Endothelial cell of umbilical vein (primary cell): Measurements from ENCODE around the gene SAMD10. TPM values are rescaled to one million over a fixed set of nuclear protein-coding genes. Genes with fewer than 3 reads are reported as not detected.

Experiments used
- BruUV-seq: library from RNA; stranded (reverse); fragments of 400-500 nt; replicated peaks from 2 replicates; lab custom pipeline; 2021; lab: Mats Ljungman, UMichigan
- CTCF ChIA-PET: fragments of 300-600, 350-600 bp; sonication (Branson Sonifier 250); formaldehyde crosslinking; loops from one replicate; lab custom pipeline; 2021; ENCODE audit warnings: antibody characterized with exemption, inconsistent platforms; lab: Charles Lee
- POLR2A ChIA-PET: fragments of 300-600, 350-600 bp; sonication (Branson Sonifier 250); formaldehyde crosslinking; loops from one replicate; lab custom pipeline; 2021; ENCODE audit warnings: antibody characterized with exemption, inconsistent platforms; lab: Charles Lee
- DNase-seq: peaks from one replicate; pipeline ENCODE4 v3.0.0-alpha.2; 2011; ENCODE audit warnings: low read depth, low spot score
- FAIRE-seq: peaks from 2 replicates; lab custom pipeline; 2011; peaks lifted over from hg19 to GRCh38; lab: Jason Lieb, UNC
- H2AFZ ChIP-seq: 2 replicates; pipeline ENCODE4 v1.6.0; 2012; ENCODE audit warnings: low read depth, low read length, control low read depth, inconsistent platforms
- H3K27ac ChIP-seq: 2 replicates; pipeline ENCODE4 v1.5.1; 2011; ENCODE audit warnings: low read depth, mild to moderate bottlenecking, control low read depth, low read length, moderate library complexity; ENCODE audit not compliant: insufficient read depth
- H3K27me3 ChIP-seq, 2 experiments: 2 replicates each; pipeline versions ENCODE4 v1.6.0 to v1.6.1; 2011; ENCODE audit warnings: low read length in 2 of 2, mixed read lengths in 1 of 2; ENCODE audit not compliant: control insufficient read depth in 2 of 2, insufficient read depth in 2 of 2
- H3K36me3 ChIP-seq, 2 experiments: 2 replicates in 1 of 2; 3 replicates in 1 of 2; pipeline ENCODE4 v1.5.1; 2011; ENCODE audit warnings: low read length in 2 of 2, mild to moderate bottlenecking in 1 of 2, moderate library complexity in 1 of 2; ENCODE audit not compliant: control insufficient read depth in 2 of 2, insufficient read depth in 2 of 2; ENCODE audit errors: extremely low read depth in 1 of 2
- H3K4me1 ChIP-seq: 3 replicates; pipeline ENCODE4 v1.5.1; 2011; ENCODE audit warnings: mild to moderate bottlenecking, low read length; ENCODE audit not compliant: control insufficient read depth, insufficient read depth; ENCODE audit errors: extremely low read depth
- H3K4me2 ChIP-seq: 2 replicates; pipeline ENCODE4 v1.6.1; 2011; ENCODE audit warnings: low read length, control low read depth, mixed read lengths; ENCODE audit not compliant: insufficient read depth
- H3K4me3 ChIP-seq, 3 experiments: fragments of 200-600 bp in 1 of 3; sonication (generic), shearing (Covaris generic) in 1 of 3; replicated peaks in 1 of 3; 2 replicates each; pipeline ENCODE4 v1.5.1; 2011 to 2016; ENCODE audit warnings: control low read depth in 3 of 3, low read length in 3 of 3, mild to moderate bottlenecking in 2 of 3, inconsistent platforms in 1 of 3, low read depth in 1 of 3, moderate library complexity in 1 of 3; ENCODE audit not compliant: insufficient read depth in 1 of 3
- H3K79me2 ChIP-seq: 2 replicates; pipeline ENCODE4 v1.6.0; 2012; ENCODE audit warnings: low read length, inconsistent platforms; ENCODE audit not compliant: control insufficient read depth, insufficient read depth
- H3K9ac ChIP-seq: replicated peaks from 2 replicates; pipeline ENCODE3; 2011; ENCODE audit warnings: low read length, control low read depth; ENCODE audit not compliant: insufficient read depth; ENCODE audit errors: extremely low read depth
- H3K9me1 ChIP-seq: replicated peaks from 3 replicates; pipeline ENCODE4 v1.6.0; 2011; ENCODE audit warnings: mild to moderate bottlenecking, low read length; ENCODE audit not compliant: control insufficient read depth, insufficient read depth; ENCODE audit errors: extremely low read depth
- H3K9me3 ChIP-seq: replicated peaks from 2 replicates; pipeline ENCODE4 v1.5.1; 2012; ENCODE audit warnings: low read length, inconsistent platforms; ENCODE audit not compliant: control insufficient read depth, insufficient read depth
- H4K20me1 ChIP-seq: replicated peaks from 2 replicates; pipeline ENCODE3; 2011; ENCODE audit warnings: mild to moderate bottlenecking, low read length; ENCODE audit not compliant: control insufficient read depth, insufficient read depth; ENCODE audit errors: extremely low read depth
- EZH2 ChIP-seq: IDR thresholded peaks from 2 replicates; pipeline ENCODE4 v1.6.1; 2012; ENCODE audit warnings: borderline replicate concordance, low read depth, mild to moderate bottlenecking, moderate library complexity, low read length, inconsistent platforms; ENCODE audit not compliant: severe bottlenecking
- FOS ChIP-seq: IDR thresholded peaks from 2 replicates; pipeline ENCODE4 v1.6.1; 2011; ENCODE audit warnings: mild to moderate bottlenecking, low read length, moderate library complexity, borderline replicate concordance; ENCODE audit not compliant: insufficient read depth
- GATA2 ChIP-seq: IDR thresholded peaks from 2 replicates; pipeline ENCODE4 v1.7.0; 2011; ENCODE audit warnings: low read depth, mild to moderate bottlenecking, moderate library complexity, mixed read lengths, low read length; ENCODE audit not compliant: insufficient read length, insufficient read depth
- JUN ChIP-seq: IDR thresholded peaks from 2 replicates; pipeline ENCODE4 v1.6.1; 2011; ENCODE audit warnings: borderline replicate concordance, low read depth; ENCODE audit not compliant: insufficient read length, insufficient read depth
- MYC ChIP-seq: IDR thresholded peaks from one replicate; pipeline ENCODE4 v1.6.1; 2011; ENCODE audit warnings: mild to moderate bottlenecking, low read depth, low read length
- POLR2A ChIP-seq: IDR thresholded peaks from 2 replicates; pipeline ENCODE4 v1.6.1; 2012; ENCODE audit warnings: low read depth, mild to moderate bottlenecking, control low read depth, low read length
- POLR2AphosphoS5 ChIP-seq: IDR thresholded peaks from 2 replicates; pipeline ENCODE4 v1.6.1; 2012; ENCODE audit warnings: low read depth, mild to moderate bottlenecking, control low read depth, low read length, moderate library complexity; ENCODE audit not compliant: insufficient read depth
- dilution Hi-C: fragments of 300-500 bp; cut with MboI; formaldehyde crosslinking; loops from one replicate; pipeline ENCODE4 v1.15.0; 2019; ENCODE audit warnings: low sequenced_read_pairs; ENCODE audit not compliant: extremely low pct_ligation_motif_present
- intact Hi-C: fragments of 100-400 bp; cut with micrococcal nuclease; formaldehyde crosslinking; loops from one replicate; pipeline ENCODE4 v1.10.0; 2022
- polyA plus RNA-seq, 4 experiments: library from polyadenylated mRNA; depleted of rRNA in 3 of 4; stranded (reverse) in 3 of 4; unstranded in 1 of 4; fragments of >200 nt; gene quantifications; 2 replicates each; pipeline versions ENCODE4 v1.2.1 to v1.2.3, GENCODE V29; 2011 to 2012; ENCODE audit warnings: missing spikeins in 1 of 4
- total RNA-seq: library from RNA; stranded (reverse); gene quantifications from 2 replicates; pipeline ENCODE4 v1.2.3, GENCODE V29; 2021
- TF ChIP-seq, protein P1 (sequence below): IDR thresholded peaks from 2 replicates; pipeline ENCODE4 v1.6.1; 2011; ENCODE audit not compliant: insufficient read depth, insufficient read length
- TF ChIP-seq, protein P2 (sequence below), 2 donors: IDR thresholded peaks; 1 replicate in 1 of 2; 2 replicates in 1 of 2; pipeline ENCODE4 v1.5.1; 2011; ENCODE audit warnings: low read length in 2 of 2, mild to moderate bottlenecking in 2 of 2, moderate library complexity in 2 of 2, control low read depth in 1 of 2, inconsistent platforms in 1 of 2, low read depth in 1 of 2; ENCODE audit not compliant: insufficient read depth in 1 of 2; ENCODE audit errors: extremely low read depth in 1 of 2

SAMD10 gene
- total and polyA plus RNA-seq, 2 donors (not counting 3 experiments of a cell fraction or from before 2014, with no cell fraction given) = 4.7 to 5.3 TPM

DNA sequence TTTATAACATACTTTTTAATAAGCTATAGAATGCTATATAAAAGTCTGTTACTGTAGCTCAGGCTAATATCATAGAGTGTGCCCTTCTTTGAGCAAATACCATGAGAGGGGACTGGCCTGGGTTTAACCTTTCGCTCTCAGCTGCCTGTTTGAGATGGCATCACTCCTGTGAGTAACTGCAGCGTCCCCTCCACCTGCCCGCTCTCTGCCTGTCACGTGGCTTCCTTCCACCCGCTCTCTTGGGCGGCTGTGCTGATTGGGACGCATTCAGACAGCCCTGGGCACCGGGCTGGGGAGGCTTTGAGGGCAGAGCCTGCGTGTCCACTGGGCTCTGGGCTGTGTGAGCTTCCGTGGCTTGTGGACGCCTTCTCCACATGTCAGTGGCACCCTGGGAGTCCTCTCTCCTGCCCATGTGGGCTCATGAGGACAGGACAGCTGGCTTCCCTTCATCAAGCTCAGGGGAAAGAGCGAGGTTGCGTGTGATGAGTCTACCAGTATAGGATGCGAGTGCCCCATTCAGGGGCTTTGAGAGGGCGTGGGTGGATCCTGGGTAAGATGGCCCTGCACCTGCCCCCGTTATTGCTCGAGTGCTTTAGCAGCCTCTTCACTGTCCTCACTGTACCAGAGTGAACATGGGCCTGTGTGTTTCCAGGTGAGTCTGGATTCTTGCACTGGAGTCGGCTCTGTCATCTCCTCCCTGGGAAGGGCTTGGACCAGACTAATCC lies 45.8 kb upstream of the SAMD10 start:
- dilution Hi-C loops = no loop called here
- ChIA-PET POLR2A (no interaction called here), CTCF (interaction anchor here (0.7 kb wide), 1 partner anchor 13 kb away, joined by 4 read pairs; no protein-coding TSS in a partner anchor)
- H3K9ac ChIP-seq = no peak overlapping the region
- no peak overlapping the region for H3K4me2 ChIP-seq
- H3K4me3 ChIP-seq = no peak overlapping the region
- peaks cover 7 to 70% of the 10 kb centered on the region in 2 experiments for H3K36me3 ChIP-seq
- H3K9me3 ChIP-seq = no peaks in the 10 kb centered on the region
- H3K9me1 ChIP-seq = no peaks in the 10 kb centered on the region
- intact Hi-C loops = no loop called here
- no peak overlapping the region for H2AFZ ChIP-seq
- no peaks in the 10 kb centered on the region for H3K79me2 ChIP-seq
- TF ChIP-seq MYC (no peak), GATA2 (no peak), POLR2A (no peak), POLR2AphosphoS5 (no peak), JUN (no peak), EZH2 (no peak), FOS (no peak)
- TF ChIP-seq, protein P1, sequence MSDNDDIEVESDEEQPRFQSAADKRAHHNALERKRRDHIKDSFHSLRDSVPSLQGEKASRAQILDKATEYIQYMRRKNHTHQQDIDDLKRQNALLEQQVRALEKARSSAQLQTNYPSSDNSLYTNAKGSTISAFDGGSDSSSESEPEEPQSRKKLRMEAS = no peak
- TF ChIP-seq, protein P2, sequence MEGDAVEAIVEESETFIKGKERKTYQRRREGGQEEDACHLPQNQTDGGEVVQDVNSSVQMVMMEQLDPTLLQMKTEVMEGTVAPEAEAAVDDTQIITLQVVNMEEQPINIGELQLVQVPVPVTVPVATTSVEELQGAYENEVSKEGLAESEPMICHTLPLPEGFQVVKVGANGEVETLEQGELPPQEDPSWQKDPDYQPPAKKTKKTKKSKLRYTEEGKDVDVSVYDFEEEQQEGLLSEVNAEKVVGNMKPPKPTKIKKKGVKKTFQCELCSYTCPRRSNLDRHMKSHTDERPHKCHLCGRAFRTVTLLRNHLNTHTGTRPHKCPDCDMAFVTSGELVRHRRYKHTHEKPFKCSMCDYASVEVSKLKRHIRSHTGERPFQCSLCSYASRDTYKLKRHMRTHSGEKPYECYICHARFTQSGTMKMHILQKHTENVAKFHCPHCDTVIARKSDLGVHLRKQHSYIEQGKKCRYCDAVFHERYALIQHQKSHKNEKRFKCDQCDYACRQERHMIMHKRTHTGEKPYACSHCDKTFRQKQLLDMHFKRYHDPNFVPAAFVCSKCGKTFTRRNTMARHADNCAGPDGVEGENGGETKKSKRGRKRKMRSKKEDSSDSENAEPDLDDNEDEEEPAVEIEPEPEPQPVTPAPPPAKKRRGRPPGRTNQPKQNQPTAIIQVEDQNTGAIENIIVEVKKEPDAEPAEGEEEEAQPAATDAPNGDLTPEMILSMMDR (IDR thresholded peaks at IDR 0.05; ENCODE audit: extremely low read depth in 1 of 2, insufficient read depth in 1 of 2, low read depth in 1 of 2, low read length in 2 of 2) = no peak
- no TSS peak for BruUV-seq
- no peaks in the 10 kb centered on the region for H4K20me1 ChIP-seq
- no peak for DNase-seq
- no peak overlapping the region for H3K27ac ChIP-seq
- H3K27me3 ChIP-seq = no peaks in the 10 kb centered on the region
- FAIRE-seq = no peak
- no peaks in the 10 kb centered on the region for H3K4me1 ChIP-seq
